ENCODE measurements around the gene CAMK2D. TPM values are rescaled to one million over a fixed set of nuclear protein-coding genes. Genes with fewer than 3 reads are reported as not detected.

CAMK2D gene
- total RNA-seq, 1 experiment from 2014 or later = 35.8 TPM

GRCh38 chr4:113472864-113473263 lies 288.7 kb downstream of the CAMK2D start:
- Histone ChIP-seq H3K9me3 (ENCODE audit: low read depth, low read length, poor library complexity, severe bottlenecking) (peaks cover 8% of the 10 kb centered on the region), H3K27ac (ENCODE audit: low read depth, low read length, poor library complexity, severe bottlenecking) (no peak overlapping the region), H3K36me3 (ENCODE audit: insufficient read depth, low read length, poor library complexity, severe bottlenecking) (no peaks in the 10 kb centered on the region), H3K27me3 (replicated peaks; ENCODE audit: insufficient read depth, low read depth, low read length, poor library complexity) (no peaks in the 10 kb centered on the region), H3K4me3 (ENCODE audit: low read depth, low read length, poor library complexity, severe bottlenecking) (no peak overlapping the region), H3K4me1 (ENCODE audit: insufficient read depth, low read length, poor library complexity, severe bottlenecking) (peaks cover 4% of the 10 kb centered on the region)
- intact Hi-C loops (cut with micrococcal nuclease; ENCODE audit: unreplicated experiment) = no loop called here
- no TSS peak for BruUV-seq (replicated peaks)
- TF ChIP-seq CTCF (conservative IDR thresholded peaks at IDR 0.05; ENCODE audit: low read depth, low read length) = no peak
- POLR2A ChIA-PET (ENCODE audit: low non-redundant PET) = no interaction called here
- CTCF ChIA-PET = no interaction called here
- DNase-seq (ENCODE audit: low spot score) = no peak

- Histone ChIP-seq H3K36me3 (ENCODE audit: insufficient read depth, low read length, poor library complexity, severe bottlenecking) (no peaks in the 10 kb centered on the region), H3K9me3 (ENCODE audit: low read depth, low read length, poor library complexity, severe bottlenecking) (no peaks in the 10 kb centered on the region), H3K27ac (ENCODE audit: low read depth, low read length, poor library complexity, severe bottlenecking) (no peak overlapping the region), H3K4me1 (ENCODE audit: insufficient read depth, low read length, poor library complexity, severe bottlenecking) (peaks cover 5% of the 10 kb centered on the region), H3K27me3 (replicated peaks; ENCODE audit: insufficient read depth, low read depth, low read length, poor library complexity) (no peaks in the 10 kb centered on the region), H3K4me3 (ENCODE audit: low read depth, low read length, poor library complexity, severe bottlenecking) (no peak overlapping the region)
- DNase-seq (ENCODE audit: low spot score) = no peak
- intact Hi-C loops (cut with micrococcal nuclease; ENCODE audit: unreplicated experiment) = no loop called here
- POLR2A ChIA-PET (ENCODE audit: low non-redundant PET) = no interaction called here
- no TSS peak for BruUV-seq (replicated peaks)
- no peak for TF ChIP-seq EZH2 (IDR thresholded peaks at IDR 0.05; ENCODE audit: borderline replicate concordance, low read depth, low read length, poor library complexity, severe bottlenecking)
- no peak for TF ChIP-seq CTCF (conservative IDR thresholded peaks at IDR 0.05; ENCODE audit: low read depth, low read length)
- CTCF ChIA-PET = interaction anchor here (0.6 kb wide), 1 partner anchor 454 kb away, joined by 4 read pairs; no protein-coding TSS in a partner anchor
Measured at GRCh38 chr4:113471146-113471860, 290.2 kb downstream of the CAMK2D start.

GRCh38 chr4:113469926-113470325 lies 291.6 kb downstream of the CAMK2D start:
- intact Hi-C loops (cut with micrococcal nuclease; ENCODE audit: unreplicated experiment) = no loop called here
- no TSS peak for BruUV-seq (replicated peaks)
- Histone ChIP-seq H3K27me3 (replicated peaks; ENCODE audit: insufficient read depth, low read depth, low read length, poor library complexity) (no peaks in the 10 kb centered on the region), H3K36me3 (ENCODE audit: insufficient read depth, low read length, poor library complexity, severe bottlenecking) (no peaks in the 10 kb centered on the region), H3K27ac (ENCODE audit: low read depth, low read length, poor library complexity, severe bottlenecking) (no peak overlapping the region), H3K4me1 (ENCODE audit: insufficient read depth, low read length, poor library complexity, severe bottlenecking) (peaks cover 5% of the 10 kb centered on the region), H3K9me3 (ENCODE audit: low read depth, low read length, poor library complexity, severe bottlenecking) (no peaks in the 10 kb centered on the region), H3K4me3 (ENCODE audit: low read depth, low read length, poor library complexity, severe bottlenecking) (no peak overlapping the region)
- ChIA-PET POLR2A (ENCODE audit: low non-redundant PET) (no interaction called here), CTCF (no interaction called here)
- TF ChIP-seq CTCF (conservative IDR thresholded peaks at IDR 0.05; ENCODE audit: low read depth, low read length) (no peak), EZH2 (IDR thresholded peaks at IDR 0.05; ENCODE audit: borderline replicate concordance, low read depth, low read length, poor library complexity, severe bottlenecking) (no peak)
- no peak for DNase-seq (ENCODE audit: low spot score)
